Measurements from ENCODE around the gene PSMD9.

GRCh38 chr12:121894633-121895032 lies 6.0 kb downstream of the PSMD9 start:
- TF ChIP-seq, protein P1, sequence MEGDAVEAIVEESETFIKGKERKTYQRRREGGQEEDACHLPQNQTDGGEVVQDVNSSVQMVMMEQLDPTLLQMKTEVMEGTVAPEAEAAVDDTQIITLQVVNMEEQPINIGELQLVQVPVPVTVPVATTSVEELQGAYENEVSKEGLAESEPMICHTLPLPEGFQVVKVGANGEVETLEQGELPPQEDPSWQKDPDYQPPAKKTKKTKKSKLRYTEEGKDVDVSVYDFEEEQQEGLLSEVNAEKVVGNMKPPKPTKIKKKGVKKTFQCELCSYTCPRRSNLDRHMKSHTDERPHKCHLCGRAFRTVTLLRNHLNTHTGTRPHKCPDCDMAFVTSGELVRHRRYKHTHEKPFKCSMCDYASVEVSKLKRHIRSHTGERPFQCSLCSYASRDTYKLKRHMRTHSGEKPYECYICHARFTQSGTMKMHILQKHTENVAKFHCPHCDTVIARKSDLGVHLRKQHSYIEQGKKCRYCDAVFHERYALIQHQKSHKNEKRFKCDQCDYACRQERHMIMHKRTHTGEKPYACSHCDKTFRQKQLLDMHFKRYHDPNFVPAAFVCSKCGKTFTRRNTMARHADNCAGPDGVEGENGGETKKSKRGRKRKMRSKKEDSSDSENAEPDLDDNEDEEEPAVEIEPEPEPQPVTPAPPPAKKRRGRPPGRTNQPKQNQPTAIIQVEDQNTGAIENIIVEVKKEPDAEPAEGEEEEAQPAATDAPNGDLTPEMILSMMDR (IDR thresholded peaks at IDR 0.05): no peak
- no peak for TF ChIP-seq POLR2A (IDR thresholded peaks at IDR 0.05)

All from upper lobe of left lung (tissue), 4 donors.